Activated CD8-positive, alpha-beta memory T cell treated with anti-CD3 and anti-CD28 coated beads, Interleukin-2, amount 50 U/mL, for 24 hours (primary cell): ENCODE results near the gene PPFIA2.

Experiments
- DNase-seq: peaks from one replicate; pipeline ENCODE4 v3.0.0-alpha.2; 2020; ENCODE audit errors: extremely low read depth

PPFIA2 gene

GRCh38 chr12:81274637-81275529, 484.3 kb downstream of the PPFIA2 start:
- no peak for DNase-seq

DNA sequence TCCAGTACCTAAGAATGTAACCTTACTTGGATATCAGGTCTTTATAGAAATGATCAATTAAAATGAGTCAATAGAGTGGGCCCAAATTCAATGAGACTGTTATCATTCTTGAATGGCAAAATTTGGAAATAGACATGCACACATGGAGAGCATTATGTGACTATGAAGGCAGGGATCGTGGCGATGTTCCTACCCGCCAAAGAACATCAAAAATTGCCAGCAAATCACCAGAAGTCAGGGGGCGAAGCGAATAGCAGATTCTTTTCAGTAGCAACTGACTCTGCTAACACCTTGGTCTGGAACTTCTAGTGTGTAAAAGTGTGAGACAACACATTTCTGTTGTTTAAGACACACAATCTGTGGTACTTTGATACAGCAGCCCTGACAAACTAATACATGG, 488.8 kb downstream of the PPFIA2 start:
- DNase-seq: no peak

DNA sequence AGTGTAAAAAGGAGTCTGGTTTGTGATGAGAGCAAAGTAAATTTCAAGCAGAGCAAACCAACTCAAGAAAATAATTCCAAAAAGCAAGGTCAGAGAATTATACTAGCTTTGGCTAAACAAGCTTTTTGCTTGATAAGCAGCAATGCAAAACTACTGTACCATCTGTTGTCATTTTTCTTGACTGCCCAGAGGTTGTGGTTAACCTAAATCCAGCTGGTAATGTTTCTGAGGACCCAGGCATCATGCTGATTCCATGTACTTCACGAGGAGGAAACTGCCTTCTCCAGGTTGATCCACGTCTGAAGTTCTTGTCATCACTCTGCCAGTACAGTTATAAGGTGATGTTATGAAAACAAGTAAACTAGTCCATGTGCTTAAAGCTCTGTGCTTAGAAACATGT, 496.1 kb downstream of the PPFIA2 start:
- no peak for DNase-seq

DNA sequence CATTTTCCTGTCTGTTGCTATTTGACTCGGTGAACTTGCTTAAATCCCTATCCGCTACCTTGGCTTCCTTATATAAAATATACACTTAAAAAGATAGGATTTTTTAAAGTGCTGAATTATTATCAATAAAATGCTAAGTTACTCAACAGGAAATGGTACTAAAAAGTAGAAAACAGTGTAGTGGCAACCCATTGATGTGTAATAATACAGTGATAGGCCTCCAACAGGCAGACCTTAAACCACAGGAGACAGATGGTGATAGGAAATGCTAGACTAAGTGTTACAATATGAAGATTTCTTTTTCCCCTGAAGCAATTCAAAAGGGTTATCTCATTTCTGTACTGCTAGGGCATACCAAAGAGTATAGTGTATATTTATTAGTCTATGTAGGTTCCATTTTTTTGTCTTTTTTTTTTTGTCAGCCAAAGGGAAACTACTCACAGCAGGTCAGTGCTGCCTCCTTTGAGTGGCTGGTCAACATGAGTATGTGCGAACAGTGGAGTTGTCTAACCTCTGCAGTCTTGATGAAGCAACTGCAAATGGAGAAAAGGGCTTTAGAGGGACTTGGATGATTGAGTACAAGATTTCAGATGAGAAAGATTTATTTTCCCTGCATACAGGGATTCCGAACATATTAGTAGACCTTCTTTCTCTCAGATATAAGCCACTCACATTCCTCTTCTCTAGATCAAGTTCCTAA, 497.5 kb downstream of the PPFIA2 start:
- no peak for DNase-seq

- DNase-seq: no peak
Observed at GRCh38 chr12:81259360-81259759, 499.8 kb downstream of the PPFIA2 start.

- no peak for DNase-seq
Observed at GRCh38 chr12:81257947-81258551, 501.1 kb downstream of the PPFIA2 start.

- no peak for DNase-seq
Observed at GRCh38 chr12:81255947-81256346, 503.2 kb downstream of the PPFIA2 start.

DNA sequence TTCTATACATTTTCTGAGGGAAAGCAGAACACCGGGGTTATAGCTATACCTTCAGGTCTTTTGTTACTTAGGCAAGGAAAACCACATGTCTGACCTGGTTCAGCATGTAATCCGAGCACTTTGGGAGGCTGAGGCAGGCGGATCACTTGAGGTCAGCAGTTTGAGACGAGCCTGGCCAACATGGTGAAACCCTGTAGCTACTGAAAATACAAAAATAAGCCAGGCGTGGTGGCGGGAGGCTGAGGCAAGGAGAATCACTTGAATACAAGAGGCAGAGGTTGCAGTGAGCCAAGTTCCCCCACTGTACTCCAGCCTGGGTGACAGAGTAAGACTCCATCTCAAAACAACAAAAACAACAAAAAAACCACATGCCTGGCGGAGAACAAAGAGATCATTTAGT, 503.7 kb downstream of the PPFIA2 start:
- no peak for DNase-seq

GRCh38 chr12:81253360-81253759, 505.8 kb downstream of the PPFIA2 start:
- no peak for DNase-seq

DNA sequence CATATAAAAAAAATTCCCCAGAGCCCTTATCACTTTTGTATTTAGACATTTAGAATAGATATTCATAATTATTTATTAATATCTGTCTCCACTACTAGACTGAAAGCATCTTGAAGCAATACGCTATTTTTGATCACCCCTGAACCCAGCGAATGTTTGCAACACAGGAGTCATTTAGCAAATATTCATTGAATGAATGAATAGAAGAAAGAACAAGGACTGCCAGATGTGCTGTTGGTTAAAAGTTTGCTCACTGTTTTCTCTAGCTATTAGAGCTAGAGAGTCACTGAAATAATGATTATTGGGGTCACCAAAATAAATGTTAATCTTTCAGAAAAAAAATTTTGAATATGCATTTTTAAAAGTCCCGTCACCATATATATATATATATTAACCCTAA, 506.9 kb downstream of the PPFIA2 start:
- no peak for DNase-seq

- no peak for DNase-seq
Observed at GRCh38 chr12:81249976-81250375, 509.2 kb downstream of the PPFIA2 start.

- no peak for DNase-seq
Observed at GRCh38 chr12:81245907-81246570, 513.1 kb downstream of the PPFIA2 start.

- DNase-seq: no peak
Observed at GRCh38 chr12:81245458-81245857, 513.7 kb downstream of the PPFIA2 start.

DNA sequence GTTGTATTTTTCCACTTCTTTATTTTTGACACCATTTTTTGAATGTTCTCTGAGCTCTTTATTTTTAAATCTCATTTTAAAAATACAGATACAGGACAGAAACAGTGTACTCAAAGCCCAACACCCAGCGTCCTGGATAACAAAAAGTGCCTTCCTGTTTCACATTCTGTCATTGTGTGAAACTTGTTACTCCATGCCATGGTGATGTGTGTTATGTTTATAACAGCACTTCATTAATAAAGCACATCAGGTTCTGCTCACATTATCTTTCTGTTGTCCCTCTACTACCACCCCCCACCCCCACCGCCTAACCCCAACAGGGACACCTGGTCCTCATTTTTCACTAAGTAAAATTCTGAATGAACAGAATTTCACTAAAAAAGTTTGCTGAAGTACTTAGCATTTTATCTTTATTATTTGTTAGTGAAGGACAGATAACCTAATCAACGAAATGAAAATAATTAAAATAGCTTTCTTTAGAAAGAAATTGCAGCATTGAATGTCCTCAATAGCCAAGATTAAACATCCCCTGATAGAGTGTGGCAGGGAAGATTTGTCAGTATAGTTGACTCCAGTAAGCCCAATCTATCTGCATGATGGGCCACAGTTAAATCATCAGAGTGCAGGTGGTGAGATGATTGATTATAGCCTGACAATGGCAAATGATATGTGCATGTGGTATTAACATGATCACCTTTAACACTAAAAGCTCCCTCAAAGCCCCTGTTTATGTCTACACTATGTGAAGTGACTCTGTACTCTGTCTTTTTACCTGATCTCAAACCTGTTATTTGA, 527.4 kb downstream of the PPFIA2 start:
- no peak for DNase-seq

- no peak for DNase-seq
Observed at GRCh38 chr12:81229759-81230158, 529.4 kb downstream of the PPFIA2 start.

GRCh38 chr12:81224626-81225025, 534.5 kb downstream of the PPFIA2 start:
- DNase-seq: no peak

DNA sequence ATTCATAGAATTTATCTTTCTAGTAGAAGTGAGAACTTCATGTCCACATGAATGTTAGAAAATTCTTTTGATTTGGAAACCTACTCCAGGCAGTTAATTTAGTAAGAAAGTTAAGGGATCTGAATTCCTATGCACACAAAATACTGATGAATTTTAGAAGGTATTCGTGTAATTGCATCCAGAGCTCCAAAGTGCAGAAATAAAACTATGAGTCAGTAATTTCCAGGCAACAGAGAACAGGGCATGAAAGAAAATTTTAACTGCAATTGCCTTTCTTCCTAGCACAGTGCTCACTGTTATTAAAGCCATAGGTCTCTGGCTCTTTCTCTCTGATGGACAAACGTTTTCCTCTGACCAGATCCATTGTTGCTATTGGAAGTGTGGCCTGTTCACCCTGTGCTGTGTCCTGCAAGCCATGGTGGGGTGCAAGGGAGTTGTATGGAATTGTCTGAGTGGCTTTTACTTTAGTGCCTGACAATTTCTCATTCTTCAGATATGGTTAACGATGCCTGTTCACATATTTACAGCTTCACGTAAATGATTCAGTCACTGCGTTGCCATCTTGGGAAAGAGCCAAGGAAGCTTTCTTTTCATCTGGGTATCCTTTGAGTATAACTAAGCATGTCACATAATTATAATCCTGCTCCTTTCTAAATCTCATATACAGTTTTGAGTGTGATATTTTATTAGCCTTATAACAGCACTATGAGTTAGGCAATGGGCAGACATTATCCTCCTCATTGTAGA, 536.1 kb downstream of the PPFIA2 start:
- DNase-seq: no peak

DNA sequence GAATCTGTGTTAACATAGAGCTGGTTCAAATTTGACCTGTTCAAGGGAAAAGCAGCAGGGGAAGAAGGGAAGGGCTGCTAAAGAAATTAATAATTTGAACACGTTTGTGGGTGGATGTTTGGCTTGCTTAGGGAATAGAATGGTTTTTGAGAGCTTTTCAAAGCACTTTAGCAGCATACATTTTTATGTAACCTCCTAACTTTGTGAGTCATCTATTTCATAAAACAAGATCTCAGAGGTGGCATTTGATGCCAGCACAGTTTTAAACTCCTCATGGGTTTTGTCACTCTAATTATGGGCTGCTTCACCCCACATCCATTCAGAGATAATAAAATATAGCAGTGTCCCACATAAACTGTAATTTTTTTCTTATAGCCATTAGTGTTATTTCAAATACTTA, 537.5 kb downstream of the PPFIA2 start:
- no peak for DNase-seq

DNA sequence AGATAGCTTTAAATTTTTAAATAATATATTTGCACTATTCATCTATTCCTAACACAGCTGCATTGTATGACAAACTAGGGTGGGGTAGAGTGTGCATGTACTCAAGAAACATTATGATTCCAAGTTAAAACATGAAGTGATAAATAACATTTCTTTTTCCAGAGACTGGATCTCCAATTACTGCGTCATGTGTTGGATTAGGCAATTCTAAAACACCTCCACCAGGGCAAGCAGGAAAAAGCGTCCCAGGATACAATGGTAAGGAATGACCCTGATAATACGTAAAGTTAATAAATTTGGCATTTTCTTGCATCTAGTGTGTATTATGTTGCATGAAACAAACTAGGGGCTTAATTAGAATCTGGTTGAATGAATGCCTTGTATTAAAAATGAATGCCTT, 542.4 kb downstream of the PPFIA2 start:
- DNase-seq: no peak

- no peak for DNase-seq
Observed at GRCh38 chr12:81212996-81213696, 546.0 kb downstream of the PPFIA2 start.
